HTERT RPE-1 (cell line): ENCODE results near the gene TTI1.

Experiments
- in situ Hi-C: fragments of 300-500 bp; cut with MboI; formaldehyde crosslinking; loops from 4 replicates; pipeline ENCODE4 v1.14.3; 2020; ENCODE audit warnings: low sequenced_read_pairs

The TTI1 gene

DNA sequence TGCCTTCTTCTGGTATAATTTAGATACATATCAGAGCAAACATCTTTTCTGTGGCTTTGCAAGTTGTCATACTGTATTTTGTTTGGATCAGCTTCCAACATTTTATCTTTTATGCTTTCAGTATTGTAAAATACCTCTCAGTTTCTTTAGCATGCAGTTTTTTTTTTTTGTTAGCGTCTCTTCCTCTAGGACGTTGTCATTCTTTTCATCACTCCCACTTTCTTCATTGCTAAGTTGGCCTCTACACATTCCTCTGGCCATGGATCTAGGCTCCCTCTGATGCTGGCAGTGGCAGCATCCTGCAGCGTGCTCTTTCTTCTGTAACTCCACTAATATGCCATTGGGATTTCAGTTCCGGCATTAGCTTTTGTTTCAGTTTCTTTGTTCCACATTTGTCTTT lies 22.0 kb upstream of the TTI1 start:
- in situ Hi-C loops: no loop called here

DNA sequence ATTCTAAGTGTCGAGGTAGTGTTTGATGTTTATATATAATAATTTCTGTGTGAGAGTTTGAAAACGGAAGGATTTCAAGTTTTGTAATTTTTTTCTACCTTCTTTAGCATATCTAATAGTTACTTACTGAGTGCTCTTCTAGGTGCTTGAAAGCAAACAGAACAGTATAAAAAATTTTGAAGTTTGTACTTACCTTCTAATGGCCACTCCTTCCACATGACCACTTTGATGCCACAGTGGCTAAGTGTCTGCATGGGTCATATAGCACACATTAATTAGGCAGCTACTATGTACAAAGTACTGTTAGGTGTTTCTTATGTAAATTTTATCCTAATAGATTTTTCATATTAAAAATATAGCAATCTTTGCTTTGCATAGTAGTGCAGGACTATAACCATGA lies 21.4 kb upstream of the TTI1 start:
- in situ Hi-C loops: no loop called here

DNA sequence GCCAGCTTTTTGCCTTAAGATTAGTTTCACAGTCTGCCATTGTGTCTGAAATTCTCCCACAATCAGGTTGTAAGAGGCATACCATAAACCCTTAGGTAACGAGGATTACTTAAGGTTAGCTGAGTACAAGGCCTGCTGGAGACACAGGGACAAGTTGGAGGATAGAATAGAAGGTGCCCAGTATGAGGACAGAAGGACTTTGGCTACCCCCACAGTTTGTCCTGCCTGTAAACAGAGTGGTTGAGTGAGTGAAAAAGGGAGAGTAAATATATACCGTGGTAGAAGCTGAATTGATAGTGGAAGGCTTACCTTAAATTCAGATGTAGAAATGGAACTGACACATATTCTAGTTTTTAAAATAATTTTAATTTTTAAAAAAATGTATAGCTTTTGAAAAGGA lies 19.6 kb upstream of the TTI1 start:
- in situ Hi-C loops: no loop called here

DNA sequence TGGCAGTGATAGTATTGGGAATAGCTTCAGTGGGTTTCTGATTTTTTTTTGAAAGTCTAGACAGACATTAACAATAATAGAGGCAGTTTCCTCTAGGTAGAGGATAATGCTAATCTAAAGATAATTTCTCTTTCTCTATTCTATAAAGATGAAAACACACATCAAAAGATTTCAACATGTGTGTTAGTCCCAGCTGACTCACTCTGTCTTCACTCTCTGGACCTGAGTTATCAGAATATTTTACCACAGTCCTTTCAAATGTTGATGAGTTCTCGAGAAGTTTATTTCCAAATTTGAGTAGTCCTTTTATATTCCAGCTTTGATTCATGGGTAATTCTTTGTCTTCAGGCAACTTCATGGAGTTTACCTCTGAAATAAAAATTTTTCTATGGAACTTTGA lies 17.4 kb upstream of the TTI1 start:
- in situ Hi-C loops: no loop called here

DNA sequence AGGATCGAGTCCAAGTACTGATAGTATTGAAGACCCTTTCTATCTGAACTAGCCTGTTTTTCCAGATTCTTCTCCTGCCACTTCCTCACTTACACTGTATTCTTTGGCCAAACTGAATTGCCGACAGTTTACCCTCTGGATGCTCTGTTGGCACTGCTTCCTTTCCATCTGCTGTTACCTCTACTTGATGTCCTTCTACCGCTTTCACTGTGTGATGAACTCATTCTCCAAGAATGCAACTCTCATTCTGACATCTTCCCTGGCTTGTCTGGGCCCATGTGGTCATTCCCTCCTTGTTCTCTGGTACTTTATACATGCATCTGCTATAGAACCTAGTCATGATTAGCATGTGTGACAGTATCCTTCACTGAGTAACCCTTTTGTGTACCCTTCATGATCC lies 16.5 kb upstream of the TTI1 start:
- in situ Hi-C loops: no loop called here

DNA sequence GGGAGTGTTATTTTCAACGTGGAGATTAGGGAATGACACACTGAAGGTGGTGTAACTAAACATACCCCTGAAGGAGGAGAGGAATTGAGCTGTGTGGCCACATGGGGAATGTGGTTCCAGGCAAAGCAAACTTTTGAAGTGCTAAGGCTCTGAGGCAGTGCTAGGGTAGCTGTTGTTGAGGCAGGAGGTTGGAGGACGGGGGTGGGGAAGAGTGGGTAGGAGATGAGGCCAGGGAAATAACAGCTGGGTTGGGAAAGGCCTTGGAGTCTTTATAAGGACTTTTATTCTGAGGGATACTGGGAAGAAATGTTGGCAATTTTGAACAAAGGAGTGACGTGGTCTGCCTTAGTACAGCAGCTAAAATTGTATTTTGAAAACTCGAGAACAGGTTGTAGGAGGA lies 13.3 kb upstream of the TTI1 start:
- in situ Hi-C loops: no loop called here

DNA sequence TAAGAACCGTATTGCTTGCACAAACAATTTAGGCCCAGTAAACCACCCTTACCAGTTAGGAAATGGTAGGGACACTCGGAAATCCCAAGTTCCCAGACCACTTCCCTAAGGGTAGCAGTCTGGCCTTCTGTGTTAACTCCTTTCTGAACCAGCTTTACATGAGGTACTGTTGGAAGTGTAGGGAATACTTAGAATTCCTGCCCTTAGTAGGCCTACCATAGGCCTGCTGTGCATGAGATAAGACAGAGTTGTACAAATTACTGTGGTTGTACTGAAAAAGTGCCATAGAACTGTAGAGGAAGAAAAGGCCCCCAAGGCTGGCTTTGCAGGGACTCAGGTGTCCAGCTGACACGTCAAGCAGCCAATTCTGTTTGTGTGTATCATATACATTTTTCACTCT lies 11.4 kb upstream of the TTI1 start:
- in situ Hi-C loops: no loop called here

DNA sequence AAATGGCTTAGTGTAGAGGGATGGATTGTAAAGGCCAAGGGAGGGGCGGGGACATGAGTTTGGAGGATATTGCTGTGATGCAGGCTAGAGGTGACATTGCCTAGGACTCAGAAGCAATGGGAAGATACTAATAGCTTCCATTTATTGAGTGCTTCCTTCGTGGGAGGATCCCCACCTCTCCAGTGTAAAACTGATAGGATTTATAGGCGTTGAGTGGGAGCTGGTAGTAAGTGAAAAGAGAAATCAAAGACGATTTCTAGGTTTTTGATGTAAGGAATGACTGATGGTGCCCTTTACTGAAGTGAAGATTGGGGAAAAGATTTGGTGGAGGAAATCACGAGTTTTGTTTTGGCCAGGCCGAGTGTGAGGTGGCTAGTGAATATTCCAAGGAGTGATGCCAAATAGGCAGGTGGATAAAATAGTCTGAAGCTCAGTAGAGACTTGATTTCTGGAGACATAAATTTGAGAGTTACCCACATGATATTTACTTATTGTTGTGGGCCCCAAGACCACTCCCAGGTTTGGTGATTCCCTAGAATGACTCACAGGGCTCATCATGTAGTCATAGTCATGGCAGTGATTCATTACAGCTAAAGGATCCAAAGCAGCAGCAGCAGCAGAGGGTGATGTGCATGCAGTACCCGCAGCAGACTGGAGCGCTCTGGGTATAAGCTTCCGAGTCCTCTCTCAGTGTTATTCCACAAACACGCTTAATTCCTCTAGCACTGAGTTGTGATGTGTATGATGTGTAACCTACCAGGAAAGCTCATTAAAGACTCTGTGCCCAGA lies 10.4 kb upstream of the TTI1 start:
- in situ Hi-C loops: no loop called here

DNA sequence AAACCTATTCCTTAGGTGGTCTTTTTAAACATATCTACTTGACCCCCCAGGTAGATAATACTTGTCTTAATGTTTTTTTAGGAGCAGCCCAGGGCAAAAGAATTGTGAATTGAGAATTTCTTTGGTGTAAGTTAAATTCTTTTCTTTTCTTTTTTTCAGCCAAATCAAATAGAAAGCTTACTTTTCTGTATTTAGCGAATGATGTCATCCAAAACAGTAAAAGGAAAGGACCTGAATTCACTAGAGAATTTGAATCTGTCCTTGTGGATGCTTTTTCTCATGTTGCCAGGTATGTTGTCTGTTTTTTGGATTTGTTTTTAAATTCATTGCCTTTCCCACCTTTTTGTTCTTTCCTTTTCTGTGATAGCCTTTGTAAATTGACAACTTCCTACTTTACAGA lies 7.0 kb upstream of the TTI1 start:
- in situ Hi-C loops: no loop called here

DNA sequence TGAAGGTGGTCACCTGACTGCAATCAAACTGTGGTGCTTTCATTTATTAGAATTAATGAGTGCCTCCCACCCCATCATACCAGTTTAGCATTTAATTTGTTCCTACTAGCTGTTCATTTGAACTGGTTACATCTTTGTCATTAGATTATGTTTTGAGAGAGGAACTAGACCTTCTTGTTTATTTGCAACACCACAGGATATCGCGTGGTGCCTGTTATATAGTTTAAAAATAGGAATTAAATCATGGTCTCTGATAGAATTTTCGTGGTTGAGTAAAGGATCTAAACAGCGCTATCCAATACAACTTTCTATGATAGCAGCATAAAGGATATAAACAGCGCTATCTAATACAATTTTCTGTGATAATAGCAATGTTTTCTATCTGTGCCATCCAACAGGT lies 3.1 kb upstream of the TTI1 start:
- in situ Hi-C loops: no loop called here

DNA sequence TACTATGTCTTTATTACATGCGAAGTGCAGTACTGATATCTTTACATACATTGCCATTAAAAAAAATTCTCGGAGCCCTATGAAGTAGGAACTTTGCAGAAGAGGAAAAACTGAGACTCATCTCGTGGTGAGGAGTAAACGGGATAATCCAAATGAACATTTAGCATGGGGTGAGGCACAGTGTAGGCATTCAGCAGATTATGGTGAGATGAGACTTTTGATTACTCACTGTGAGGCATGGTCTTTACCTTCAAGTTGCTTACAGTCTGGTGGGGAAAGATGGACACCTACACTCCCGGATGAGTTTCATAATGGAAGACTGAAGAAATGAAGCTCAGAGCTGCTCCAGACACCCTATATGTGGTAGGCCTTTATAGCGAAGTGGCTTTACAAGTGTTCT lies 1.7 kb upstream of the TTI1 start:
- in situ Hi-C loops: no loop called here

DNA sequence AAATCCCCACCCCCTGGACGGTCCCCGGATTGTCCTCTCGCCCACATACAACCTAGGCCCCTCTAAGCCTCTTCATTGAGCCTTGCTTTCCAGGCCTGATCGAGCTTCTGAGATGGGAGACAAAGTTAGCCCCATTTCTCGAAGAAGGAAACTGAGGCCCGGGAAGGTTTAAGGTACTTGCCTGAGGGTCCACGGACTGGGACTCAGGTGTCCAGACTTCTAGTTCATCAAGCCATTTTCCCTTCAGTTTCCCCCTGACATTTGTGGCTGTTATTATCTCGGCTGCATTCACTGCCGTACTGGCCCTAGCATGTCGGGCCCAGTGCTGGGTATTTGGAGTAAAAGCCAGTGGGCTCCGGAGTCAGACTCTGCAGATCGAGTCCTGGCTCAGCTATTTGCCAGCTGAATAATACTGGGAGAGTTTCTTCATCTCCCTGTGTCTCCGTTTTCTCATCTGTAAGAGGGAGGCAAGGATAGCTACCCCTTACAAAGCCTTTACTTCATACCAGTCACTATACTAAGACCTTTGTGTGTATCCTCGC lies 923 bp upstream of the TTI1 start:
- in situ Hi-C loops: no loop called here

DNA sequence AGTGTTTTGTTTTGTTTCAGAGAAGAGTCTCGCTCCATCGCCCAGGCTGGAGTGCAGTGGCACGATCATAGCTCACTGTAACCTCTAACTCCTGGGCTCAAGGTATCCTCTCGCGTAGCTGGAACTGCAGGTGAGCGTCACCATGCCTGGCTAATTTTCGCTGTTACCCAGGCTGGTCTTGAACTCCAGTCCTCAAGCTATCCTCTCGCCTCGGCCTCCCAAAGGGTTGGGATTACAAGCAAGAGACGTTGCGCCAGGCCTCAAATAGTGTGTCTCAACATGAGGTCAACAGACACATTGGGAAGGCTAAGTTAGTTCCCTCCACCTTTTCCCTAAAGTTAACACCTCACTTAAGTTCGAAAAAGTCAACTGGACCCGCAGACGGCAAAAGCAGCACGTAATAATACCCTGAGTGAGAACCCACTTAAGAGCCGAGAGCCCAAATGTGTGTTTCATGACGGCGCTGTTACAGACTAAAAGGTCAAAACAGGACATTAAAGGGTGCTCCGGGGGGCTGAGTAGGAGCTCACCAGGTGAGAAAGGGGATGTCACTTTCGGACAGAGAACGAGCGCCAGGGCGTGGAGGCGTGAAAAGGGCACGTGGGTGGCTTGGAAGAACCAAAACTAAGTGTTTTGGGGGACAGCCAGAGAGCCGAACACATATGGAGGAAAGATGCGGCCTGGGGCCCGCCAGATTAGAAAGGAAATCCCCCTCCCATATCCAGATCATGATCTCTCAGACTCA lies 499 bp downstream of the TTI1 start:
- in situ Hi-C loops: no loop called here

DNA sequence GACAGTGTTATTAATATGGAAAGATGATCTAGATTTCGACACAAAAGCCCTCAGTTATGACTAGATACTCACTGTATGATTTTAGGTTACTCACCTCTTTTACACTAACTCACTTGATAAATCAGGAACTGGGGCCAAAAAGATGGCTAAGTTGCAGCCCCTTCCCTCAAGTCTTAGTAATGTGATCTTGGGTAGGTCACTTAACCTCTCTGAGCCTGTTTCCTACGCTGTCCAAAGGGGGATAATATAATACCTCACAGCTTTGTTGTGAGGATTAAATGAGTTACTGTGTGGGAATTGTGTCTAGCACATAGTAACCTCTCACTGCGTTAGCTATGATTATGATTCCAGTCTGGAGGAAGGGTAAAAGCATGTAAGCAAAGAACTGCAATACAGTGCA lies 1.3 kb downstream of the TTI1 start:
- in situ Hi-C loops: no loop called here

DNA sequence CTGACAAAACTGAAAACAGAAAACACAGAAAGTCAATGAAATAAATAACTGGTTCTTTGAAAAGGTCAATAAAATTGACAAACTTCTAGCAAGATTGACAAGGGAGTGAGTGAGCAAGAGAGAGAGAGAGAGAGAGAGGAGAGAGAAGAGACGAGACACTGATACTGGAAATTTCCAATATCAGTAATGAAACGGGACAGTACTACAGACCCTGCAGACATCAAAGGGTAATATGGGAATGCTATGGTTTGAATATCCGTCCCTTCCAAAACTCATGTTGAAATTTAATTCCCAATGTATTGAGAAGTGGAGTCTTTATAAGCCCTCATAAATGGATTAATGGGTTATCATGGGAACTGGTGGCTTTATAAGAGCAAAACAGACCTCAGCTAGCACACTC lies 3.8 kb downstream of the TTI1 start:
- in situ Hi-C loops: no loop called here

DNA sequence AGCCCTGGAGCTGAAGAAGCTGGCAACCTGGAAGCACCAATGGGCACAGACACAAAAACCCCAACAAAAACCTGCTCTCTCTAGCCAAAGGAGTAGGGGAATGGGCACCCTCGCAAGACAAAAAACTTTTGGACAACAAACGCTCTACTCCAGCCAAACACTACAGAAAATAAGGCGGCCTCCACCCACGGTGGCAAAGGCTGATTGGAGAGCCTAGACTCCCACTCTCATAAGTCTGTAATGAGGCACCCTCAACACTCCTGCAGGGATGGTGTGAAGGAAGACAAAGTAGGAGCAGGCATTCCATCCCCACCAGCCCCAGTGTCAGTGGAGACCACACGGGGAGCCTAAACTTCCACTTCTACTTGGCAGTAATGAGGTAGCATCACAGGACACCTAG lies 8.8 kb downstream of the TTI1 start:
- in situ Hi-C loops: no loop called here

DNA sequence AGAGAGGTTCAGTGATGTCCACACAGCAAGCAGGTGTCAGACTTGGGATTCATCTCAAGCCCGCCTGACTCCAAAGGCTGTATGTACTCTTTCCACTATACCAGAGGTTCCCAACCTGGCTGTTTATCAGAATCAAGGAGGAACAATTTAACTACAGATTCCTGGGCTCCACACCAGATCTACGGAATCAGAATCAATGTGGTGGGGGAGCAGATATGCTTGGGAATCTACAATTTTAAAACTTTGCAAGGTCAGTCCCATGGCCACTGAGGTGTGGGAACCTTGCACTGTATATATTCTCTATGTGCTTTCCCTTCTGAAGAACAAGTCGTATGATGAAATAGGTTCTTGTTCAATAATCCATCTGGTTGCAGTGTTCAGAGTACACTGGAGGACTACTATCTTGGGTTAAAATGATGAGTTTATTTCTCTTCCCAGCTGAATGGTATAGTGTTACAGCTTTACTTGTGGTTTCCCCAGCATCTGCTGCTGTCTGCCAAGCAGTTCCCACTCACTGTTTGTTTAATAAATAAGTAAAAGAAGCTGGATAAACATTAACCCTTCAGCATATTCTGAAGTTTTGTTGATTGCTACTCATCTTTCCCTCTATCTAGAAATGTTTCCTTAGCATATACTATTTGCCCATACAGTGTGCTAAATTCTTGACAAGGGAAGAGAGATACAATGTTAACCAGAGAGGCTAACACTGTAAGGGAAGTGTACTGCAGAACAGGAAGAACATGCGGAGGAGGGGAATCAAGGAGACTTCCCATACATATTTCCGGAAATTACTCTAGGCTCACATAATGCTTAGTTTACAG lies 9.9 kb downstream of the TTI1 start:
- in situ Hi-C loops: no loop called here

DNA sequence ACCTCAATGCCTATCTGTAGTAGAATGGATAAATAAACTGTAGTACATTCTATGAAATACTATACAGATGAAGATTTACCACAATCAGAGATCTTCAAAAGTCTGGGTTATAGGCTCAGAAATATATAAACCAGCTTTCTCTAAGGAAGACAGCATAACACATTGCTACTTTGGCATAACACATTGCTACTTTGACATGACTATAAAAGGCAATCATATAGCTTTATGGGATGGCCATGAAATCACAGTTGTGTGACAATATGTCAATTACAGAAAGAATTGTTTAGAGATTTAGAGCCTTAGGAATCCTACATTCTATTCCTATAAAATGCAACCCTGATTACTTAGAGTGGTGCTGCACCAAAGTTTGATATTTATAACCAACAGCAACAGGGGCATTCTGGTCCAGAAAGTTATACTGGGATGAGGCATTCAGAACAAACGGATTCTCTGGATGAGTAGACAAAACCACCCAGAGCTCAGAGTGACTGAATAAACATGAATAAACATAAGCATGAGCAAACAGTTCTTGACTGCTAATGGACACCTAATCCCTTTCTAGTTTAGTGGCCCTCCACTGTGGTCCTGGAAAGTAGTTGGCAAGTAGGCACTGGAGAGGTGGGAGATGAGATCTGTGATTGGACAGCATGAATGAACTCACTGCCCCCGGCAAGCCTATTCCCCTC lies 12.0 kb downstream of the TTI1 start:
- in situ Hi-C loops: no loop called here

DNA sequence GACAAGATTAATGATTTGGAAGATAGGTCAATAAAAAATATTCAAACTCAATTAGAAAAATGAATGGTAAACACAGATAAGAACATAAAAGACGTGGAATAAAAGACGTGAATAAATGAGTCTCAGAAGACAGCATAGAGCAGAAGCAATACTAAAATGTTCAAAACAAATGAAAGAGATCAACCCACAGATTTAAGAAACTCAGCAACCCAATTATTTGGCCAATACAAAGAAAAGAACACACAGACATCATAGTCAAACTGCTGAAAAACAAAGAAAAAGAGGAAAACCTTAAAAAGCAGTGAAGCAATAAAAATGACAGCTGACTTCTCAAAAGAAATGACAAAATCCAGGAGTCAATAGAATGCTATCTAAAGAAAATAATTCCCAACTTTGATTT lies 14.9 kb downstream of the TTI1 start:
- in situ Hi-C loops: no loop called here

DNA sequence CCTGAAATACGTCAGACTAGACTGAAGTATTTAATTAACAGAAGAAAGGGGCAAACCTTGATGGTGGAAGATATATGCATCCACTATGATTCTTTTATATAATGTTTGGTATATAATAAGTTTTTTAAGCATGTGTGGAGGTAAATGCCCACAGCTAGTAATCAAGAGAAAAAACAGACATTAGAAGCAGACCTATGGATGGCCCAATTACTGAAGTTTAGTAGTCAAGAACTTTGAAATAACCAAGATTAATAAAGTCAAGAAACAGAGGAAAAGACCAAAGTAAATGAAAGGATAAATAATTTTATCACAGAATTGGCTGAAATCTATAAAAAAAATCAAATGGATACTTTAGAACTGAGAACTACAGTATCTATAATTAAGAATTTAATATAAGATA lies 15.3 kb downstream of the TTI1 start:
- in situ Hi-C loops: no loop called here

DNA sequence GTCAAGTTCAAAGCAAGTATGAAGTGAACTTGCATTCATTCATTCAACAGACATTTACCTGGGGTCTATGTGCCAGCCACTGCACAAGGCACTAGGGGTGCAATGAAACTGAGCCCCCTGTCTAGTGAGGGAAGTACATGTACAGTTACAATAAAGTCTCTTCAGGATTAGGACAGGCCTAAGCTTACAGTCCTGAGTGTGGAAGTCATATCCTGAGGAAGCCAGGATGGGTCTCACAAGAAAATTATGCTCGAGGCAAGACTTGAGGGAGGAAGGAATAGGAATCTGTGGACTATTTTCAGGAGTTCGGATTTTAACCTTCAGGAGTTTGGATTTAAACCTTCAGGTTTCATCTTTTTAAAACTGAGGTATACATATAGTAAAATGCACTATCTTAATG lies 19.4 kb downstream of the TTI1 start:
- in situ Hi-C loops: no loop called here
